IPS-11a (cell line): ENCODE measurements around the gene PRDX6.
"Not testable (repeated sequence)": the region's sequence is repeated elsewhere in the genome, so short reads cannot be mapped to it uniquely, and the experiment has no call there.

ENCODE experiments used
- H3K4me3 ChIP-seq: one replicate; pipeline ENCODE4 v1.5.1; 2013; ENCODE audit warnings: low read depth, low read length, control low read depth

Gene PRDX6

DNA sequence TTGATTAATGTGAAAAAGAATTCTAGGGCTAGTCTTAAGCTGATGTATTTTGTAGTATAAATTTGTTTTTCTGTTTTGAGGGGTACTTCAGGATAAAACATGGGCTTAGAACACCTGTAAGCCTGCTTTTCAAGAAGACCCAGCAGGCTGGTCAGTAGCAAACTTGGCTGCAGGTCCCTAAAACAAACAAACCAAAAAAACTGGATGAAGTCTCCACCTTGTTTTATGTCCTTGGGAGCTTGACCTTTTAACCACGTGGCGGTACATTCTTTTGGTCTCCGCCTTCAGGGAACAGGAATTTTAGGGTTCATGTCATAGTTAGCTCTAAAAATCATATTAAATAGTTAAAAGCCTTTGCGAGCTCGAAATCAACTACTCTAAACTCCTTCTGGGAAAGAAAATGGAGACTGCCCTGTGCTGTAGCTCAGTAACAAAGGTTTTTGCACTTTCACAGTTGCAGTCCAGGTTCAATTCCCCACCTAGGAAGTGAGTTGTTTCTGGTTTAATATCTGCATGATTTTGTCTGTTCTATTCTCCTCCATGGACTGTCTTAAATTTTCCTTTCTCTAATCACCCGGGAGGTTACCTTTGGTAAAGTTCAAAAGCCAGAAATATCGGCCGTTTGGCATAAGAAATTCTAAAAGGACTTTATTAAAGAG lies 18.6 kb downstream of the PRDX6 start:
- no peak overlapping the region for H3K4me3 ChIP-seq

GRCh38 chr1:173496757-173497320 lies 19.7 kb downstream of the PRDX6 start:
- H3K4me3 ChIP-seq = no peak overlapping the region

DNA sequence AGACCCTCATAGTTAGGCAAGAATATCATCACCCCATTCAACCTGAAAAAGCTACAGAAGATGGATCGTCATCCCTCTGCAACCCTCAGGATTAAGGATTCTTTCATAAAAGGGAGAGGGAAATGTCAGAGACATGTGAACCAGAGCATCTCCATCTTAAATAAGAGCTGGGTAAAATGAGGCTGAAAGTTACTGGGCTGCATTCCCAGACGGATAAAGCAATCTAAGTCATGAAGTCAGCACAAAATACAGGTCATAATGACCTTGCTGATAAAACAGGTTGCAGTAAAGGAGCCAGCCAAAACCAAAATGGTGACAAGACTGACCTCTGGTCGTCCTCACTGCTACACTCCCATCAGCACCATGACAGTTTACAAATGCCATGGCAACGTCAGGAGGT lies 22.6 kb downstream of the PRDX6 start:
- no peak overlapping the region for H3K4me3 ChIP-seq

GRCh38 chr1:173502104-173502503 lies 25.0 kb downstream of the PRDX6 start:
- no peak overlapping the region for H3K4me3 ChIP-seq

DNA sequence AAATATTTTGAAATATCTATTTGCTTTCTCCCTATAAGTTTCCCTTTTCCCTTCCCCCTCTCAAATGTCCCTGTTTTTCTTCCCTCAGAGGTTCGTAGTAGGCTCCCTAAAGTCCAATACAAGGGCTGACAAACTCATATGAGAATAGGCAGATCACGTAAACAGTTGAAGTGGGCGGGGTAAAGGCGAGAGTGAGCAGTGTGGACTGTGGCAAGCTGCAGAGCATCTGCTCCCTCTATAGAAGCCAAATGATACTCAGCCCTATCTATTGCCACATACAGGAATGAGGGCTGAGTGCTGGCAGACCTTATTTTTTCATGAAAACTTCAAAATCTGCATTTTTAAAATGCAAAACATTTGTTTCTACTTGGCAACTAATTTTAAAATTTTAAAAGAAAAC lies 26.3 kb downstream of the PRDX6 start:
- no peak overlapping the region for H3K4me3 ChIP-seq

GRCh38 chr1:173504268-173504667 lies 27.1 kb downstream of the PRDX6 start:
- no peak overlapping the region for H3K4me3 ChIP-seq

- H3K4me3 ChIP-seq = no peak overlapping the region
Measured at GRCh38 chr1:173505391-173505790, 28.3 kb downstream of the PRDX6 start.

GRCh38 chr1:173506437-173506836 lies 29.3 kb downstream of the PRDX6 start:
- H3K4me3 ChIP-seq = no peak overlapping the region

DNA sequence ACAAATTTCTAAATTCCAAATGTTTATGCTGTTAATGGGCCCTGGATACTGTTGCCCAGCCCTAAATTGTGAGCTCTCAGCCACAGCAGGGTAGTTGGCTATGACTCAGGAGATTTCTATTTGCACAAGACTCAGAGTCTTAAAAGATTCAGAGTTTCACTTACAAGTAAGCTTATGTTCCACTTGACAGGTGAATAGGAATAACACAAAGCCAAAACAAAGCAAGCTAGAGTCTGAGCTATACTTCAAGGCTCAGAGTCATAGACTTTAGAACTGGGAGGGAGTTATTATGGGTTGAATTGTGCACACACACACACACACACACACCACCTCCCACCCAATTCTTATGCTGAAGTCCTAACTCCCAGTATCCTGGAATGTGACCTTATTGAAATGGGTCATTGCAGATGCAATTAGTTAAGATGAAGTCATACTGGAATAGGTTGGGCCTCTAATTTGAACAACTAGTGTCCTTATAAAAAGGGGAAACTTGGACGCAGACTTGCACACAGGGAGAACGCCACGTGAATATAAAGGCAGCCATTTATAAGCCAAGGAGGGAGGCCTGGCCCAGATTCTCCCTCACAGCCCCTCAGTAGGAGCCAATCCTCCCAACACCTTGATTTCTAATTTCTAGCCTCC lies 30.2 kb downstream of the PRDX6 start:
- H3K4me3 ChIP-seq = no peak overlapping the region

DNA sequence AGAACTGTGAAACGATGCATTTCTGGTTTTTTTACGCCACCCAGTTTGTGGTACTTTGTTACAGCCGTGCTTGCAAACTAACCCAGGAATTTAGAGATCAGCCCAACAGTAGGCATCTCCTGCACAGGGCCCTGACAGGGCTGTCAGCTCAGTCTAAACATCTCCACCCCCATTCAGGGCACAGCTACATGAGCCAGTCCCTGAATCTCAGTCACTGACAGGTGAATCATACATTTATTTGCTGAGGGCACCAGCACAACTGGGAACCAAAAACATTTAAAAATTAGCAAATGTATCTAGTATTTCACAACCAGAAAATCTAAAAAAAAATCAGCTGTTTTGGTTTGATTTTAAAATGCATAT lies 30.7 kb downstream of the PRDX6 start:
- H3K4me3 ChIP-seq = no peak overlapping the region

DNA sequence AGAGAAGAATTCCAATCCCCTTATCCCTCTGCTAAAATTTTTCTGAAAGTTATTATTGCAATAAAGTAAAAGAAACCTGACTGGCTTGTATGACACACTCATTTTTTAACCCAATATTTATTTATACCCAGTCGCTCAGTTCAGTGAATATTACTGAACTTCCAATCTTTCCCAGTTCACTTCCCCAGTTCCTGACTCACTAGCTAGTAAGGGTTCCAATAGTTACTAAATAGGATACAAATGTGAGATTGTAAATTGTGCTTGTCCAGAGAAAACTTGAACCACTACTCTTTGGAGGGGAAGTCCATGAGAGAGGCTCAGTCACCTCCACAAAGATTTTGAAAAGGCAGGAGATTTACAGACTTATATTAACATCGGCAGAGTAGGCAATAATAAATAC lies 31.4 kb downstream of the PRDX6 start:
- no peak overlapping the region for H3K4me3 ChIP-seq

GRCh38 chr1:173509797-173510196 lies 32.7 kb downstream of the PRDX6 start:
- H3K4me3 ChIP-seq = no peak overlapping the region

GRCh38 chr1:173514503-173514902 lies 37.4 kb downstream of the PRDX6 start:
- H3K4me3 ChIP-seq = not testable (repeated sequence)

- no peak overlapping the region for H3K4me3 ChIP-seq
Measured at GRCh38 chr1:173520799-173521198, 43.7 kb downstream of the PRDX6 start.

- no peak overlapping the region for H3K4me3 ChIP-seq
Measured at GRCh38 chr1:173523329-173523728, 46.2 kb downstream of the PRDX6 start.

DNA sequence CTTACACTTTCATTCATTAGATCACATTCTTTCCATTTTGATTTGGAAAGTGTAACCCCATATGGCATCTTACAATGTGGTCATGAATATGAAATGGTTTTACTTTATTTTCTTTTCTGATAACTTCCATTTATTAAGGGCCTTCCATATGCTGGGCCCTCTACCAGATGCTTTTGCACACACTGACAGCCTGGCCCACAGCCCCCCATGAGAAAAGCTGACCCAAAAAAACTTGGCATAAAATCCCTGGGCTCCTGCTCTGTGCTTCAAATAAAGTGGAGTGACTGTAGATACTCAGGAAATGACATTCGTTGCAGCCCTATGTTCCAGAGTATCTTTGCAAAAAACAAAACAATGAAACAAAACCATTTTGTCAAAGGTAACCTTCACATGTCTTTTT lies 48.8 kb downstream of the PRDX6 start:
- H3K4me3 ChIP-seq = no peak overlapping the region

GRCh38 chr1:173527151-173527826 lies 50.2 kb downstream of the PRDX6 start:
- no peak overlapping the region for H3K4me3 ChIP-seq

GRCh38 chr1:173529106-173529505 lies 52.0 kb downstream of the PRDX6 start:
- no peak overlapping the region for H3K4me3 ChIP-seq

- H3K4me3 ChIP-seq = no peak overlapping the region
Measured at GRCh38 chr1:173530795-173531693, 53.9 kb downstream of the PRDX6 start.

GRCh38 chr1:173532237-173532636 lies 55.1 kb downstream of the PRDX6 start:
- H3K4me3 ChIP-seq = no peak overlapping the region

DNA sequence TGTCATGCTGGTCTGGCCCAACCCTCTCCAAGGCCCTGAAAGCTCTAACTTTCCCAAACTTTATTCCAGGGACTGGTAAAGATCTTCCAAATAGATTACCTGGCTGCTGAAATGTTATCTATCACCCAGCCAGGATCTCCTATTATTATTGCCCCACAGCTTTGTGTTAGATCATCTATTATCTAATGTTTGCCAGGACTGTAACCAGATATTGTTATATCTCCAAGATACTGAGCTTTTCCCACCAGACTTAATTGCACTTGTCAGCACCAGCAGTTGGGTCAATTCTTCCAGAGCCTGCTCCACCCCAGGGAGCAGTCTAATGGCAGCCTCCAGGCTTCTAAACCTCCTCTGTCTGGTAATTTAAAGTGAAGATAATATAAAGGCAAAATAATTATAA lies 59.1 kb downstream of the PRDX6 start:
- H3K4me3 ChIP-seq = no peak overlapping the region
